HG03097 (cell line): ENCODE measurements around the gene KYAT1.
"Not testable (repeated sequence)": the region's sequence is repeated elsewhere in the genome, so short reads cannot be mapped to it uniquely, and the experiment has no call there.

ENCODE experiments used
- ATAC-seq: cut with Tn5 transposase; IDR thresholded peaks from one replicate; pipeline ENCODE4 v1.9.1; 2021; ENCODE audit not compliant: unreplicated experiment, low FRiP score

KYAT1 gene

DNA sequence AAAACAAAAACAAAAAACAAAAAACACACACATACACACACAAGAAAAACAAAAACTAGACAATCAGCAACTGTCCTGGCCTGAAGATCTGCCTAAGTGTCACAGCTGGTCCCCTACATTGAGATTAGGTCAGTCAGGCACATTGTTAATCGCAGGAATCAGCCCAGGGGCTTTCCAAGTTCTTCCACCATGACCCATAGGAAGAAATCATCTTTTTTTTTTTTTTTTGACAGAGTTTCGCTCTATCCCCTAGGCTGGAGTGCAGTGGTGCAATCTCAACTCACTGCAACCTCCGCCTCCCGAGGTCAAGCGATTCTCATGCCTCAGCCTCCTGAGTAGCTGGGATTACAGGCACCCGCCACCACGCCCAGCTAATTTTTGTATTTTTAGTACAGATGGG lies 38.6 kb downstream of the KYAT1 start:
- ATAC-seq: not testable (repeated sequence)

DNA sequence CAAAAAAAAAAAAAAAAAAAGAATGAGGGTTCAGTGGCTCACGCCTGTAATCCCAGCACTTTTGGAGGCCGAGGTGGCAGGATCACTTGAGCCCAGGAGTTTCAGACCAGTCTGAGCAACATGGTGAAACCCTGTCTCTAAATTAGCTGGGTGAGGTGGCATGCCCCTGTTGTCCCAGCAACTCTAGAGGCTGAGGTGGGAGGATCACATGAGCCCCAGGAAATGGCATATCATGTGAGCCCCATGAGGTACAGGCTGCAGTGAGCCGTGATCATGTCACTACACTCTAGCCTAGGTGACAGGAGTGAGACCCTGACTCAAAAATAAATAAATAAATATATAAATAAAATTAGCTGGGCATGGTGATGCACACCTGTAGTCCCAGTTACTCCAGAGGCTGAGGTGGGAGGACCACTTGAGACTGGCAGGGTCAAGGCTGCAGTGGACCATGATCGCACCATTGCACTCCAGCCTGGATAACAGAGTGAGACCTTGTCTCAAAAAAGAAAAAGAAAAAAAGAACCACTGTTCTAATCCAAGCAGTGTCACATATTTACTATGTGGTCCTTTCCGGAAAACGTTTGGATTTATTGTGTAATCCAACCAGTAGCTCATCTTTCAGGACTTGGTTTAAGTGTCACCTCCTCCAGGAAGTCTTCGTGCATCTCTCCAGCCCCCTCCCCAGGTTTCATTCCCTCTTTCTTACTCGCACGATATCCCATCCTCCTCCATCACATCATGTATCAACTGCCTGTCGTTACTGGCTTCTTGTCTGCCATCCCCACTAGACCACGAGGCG lies 39.9 kb downstream of the KYAT1 start:
- no peak for ATAC-seq

DNA sequence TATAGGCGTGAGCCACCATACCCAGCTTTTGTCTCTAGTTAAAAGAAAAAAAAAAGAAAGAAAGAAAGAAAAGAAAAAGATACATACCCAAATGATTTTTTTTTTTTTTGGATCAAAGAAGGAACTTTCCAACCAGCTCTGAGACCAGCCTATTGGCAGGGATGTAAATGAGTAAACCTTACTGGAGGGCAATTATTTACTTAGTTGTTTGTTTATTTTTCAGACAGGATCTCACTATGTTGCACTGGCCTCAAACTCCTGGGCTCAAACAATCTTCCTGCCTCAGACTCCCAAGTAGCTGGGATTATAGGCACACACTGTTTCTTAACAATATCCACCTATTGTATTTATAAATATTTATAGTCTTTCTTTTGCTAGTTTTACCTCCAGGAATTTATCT lies 41.2 kb downstream of the KYAT1 start:
- ATAC-seq: no peak

DNA sequence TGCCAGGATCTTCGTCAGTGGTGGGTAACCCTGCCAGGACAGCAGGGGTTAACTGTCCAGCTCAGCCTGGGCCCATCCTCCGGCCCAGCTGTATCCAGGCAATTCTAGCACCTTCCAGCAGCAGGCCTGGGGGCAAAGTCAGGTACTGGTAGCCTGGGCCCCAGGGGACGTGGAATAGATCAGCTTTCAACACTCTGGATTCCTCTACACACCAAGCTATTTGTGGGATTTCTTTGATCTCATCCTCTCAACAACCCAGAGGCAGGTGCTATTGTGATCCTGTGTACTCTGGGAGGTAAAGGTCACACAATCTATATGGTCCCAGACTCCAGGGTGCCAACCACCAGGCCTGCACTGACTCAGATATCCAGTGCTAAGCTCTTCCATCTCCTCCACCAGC lies 43.4 kb downstream of the KYAT1 start:
- ATAC-seq: no peak

DNA sequence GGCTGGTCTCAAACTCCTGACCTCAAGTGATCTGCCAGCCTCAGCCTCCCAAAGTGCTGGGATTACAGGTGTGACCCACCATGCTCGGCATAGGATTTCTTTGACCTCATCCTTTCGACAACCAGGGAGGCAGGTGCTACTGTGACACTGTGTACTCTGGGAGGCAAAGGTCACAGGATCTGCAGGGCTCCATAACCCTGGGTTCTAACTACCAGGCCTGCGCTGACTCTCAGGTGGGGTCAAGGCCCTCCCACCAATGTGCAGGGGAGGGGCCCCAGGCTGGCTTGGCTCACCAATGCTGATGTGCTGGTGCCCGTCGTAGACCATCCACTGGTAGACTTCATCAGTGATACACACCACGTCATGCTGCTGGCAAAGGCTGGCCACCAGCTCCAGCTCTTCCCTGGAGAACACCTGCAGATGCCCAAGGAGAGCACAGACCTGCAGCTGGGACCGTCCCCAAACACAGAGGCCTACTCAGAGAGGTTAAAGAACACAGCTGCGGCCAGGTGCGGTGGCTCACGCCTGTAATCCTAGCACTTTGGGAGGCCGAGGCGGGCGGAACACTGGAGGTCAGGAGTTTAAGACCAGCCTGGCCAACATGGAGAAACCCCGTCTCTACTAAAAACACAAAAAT lies 45.1 kb downstream of the KYAT1 start:
- no peak for ATAC-seq

DNA sequence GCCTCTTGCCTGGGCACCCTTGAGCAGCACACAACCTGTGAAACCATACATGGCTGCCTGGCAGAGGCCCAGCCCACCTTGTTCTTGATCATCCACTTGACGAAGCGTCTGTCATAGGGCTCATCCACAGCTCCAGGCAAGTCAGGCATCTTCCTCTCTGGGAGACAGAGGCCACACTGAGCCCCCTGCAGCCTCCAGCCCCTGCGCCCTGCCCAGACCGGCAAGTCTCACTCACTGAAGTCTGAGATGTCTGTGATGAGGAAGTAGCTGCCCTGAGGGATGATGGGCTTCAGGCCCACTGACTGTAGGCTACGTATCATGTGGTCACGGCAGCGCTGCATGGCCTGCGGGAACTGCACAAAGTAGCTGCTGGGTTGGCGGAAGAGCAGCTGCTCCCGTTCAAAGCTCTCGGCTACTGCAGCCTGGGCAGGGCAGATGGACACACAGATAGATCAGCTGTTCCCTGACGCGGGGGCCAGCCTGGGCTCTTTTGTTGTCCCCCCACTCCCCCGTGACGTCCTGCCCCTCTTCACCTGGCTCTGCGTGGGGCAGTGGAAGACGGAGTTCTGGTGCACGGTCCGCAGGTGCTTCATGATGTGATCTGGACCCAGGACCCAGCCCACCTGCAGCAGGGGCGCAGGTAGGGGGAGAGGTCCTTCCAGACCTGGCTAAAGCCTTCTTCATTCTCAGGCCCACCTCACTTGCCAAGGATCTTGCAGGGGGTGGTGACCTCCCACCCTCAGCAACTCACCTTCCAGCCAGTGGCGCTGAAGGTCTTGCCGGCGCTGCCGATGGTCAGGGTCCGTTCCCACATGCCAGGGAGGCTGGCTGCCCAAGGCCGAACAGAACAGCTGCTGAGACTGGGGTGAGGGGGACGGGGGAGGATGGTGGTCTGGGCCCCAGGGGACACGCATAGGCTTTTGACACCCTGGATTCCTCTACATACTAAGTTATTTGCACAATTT lies 46.2 kb downstream of the KYAT1 start:
- ATAC-seq: no peak

DNA sequence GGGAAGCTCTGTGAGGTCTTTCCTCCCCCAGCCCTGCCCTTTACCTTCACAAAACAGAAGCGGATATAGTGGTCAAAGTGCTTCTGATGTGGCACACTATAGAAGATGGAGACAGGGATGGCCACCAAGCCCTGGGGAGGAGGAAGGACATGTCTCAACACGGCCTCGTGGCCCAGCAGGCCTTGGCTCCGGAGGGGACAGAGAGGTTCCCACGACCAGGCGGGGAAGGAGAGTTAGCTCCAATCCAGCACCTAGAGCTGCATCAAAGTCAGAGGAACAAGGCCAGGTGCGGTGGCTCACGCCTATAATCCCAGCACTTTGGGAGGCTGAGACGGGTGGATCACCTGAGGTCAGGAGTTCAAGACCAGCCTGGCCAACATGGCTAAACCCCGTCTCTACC lies 48.1 kb downstream of the KYAT1 start:
- no peak for ATAC-seq

DNA sequence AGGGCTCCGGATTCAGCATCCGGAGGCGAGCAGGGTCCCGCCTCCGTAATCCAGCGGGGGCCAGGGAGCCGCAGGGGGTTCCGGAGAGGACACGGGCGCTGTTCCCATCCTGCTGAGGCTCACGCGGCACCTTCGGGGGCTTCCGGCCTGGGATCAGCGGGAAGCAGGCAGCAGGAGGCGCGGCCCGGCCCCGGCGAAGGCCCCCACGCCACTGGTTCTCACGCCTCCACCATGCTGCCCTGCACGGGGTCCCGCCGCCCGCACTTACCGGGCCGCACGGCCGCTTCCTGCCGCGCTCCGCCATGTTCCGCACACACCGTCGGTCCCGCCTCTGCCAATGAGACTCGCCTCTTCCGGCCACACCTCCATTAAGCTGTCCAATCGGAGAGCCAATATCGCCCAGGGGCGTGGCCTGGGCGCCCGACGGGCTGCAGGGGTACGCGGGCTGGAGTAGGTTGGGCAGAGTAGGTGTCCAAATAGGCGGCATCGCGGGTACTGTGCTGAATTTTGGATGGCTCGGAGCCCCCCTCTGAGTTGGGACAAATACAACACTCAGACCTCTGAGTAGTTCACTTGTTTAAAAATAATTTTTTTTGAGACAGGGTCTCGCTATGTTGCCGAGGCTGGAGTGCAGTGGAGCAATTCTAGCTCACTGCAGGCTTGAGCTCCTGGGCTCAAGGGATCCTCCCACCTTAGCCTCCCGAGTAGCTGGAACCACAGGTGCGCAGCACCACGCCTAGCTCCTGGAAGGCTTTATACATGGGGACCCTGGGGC lies 52.1 kb downstream of the KYAT1 start, which contains the start of gene SPOUT1:
Gene SPOUT1, minus strand, starts transcription at position 318 of the 775 bp plus-strand sequence. Its CDS starts 14 bp downstream, at position 304.
- ATAC-seq: peak; percentile 87

DNA sequence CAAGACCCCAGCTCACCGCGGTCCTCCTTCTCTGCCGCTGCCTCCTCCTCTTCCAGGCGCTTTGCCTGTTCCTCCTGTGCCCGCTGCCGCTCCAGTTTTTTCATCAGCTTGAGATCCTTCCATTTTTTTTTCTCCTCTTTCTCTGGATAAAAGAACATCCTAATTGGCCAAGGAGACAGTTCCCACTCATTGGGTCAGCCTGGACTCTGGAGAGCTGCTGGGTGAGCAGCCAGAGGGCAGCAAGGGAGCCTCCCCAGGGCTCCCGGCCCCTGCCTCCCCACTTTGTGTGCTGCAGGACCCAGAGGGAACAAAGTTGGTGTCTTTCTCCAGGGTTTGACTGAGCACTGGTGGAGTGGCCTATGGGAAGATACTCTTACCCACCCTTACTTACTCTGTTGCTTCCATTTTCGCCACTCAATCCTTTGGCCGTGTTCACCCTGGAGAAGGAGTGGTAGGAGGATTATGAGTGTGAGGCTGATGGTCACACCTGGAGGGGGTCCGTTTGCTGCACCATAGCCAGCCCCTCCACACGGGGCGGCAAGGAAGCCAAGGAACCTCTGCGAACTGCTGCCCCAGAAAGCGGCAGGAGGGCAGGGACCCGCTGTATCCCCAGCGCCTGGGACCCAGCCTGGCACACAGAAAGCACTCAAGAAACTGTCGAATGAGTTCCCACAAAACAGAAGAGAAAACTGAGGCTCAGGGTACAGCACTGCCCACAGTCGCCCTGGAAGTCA lies 52.9 kb downstream of the KYAT1 start:
- no peak for ATAC-seq

DNA sequence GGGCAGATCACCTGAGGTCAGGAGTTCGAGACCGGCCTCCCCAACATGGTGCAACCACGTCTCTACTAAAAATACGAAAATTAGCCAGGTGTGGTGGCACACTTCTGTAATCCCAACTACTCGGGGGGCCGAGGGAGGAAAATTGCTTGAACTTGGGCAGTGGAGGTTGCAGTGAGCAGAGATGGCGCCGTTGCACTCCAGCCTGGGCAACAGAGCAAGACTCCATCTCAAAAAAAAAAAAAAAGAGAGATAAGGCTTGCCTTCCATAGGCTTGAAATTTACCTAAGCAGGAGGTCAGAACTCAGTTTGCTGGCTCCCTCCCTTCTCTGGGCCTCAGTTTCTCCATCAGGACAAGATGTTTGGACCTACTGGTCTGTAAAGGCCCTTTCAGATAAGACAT lies 53.5 kb downstream of the KYAT1 start:
- ATAC-seq: no peak

DNA sequence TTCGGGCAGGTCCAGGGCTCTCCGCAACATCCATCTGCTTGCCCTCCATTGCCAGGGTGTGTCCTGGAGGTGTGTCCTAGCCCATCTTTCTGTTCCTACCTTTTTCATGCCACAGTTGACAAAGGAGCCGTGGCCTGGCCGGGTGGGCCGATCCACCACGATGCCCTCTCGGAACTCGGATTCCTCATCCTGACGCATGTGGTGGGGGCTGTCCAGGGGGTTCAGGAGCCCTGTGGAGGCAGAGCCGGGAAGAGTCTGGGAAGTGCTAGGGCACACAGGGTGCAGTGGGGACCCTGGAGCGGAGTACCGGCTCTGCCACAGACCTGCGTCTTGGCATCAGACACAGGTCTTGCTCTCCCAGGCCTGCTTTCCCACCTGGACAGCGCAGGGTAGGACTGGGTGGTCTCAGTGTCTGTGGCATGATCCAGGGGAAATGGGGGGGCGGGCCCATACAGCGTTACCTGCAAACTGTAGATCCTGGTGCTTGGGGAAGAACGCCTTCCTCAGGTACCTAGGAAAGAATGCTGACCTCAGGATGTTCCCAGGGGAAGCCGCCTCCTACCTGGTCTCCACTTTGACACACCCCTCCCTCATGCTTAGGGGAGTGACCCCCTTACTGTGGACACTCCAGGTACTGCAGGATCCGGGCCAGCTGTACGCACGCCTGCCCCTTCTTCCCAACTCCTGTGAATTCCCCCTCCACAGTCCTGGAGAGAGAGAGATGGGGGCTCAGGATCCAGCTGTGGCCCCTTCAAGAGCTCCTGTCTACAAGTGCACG lies 55.6 kb downstream of the KYAT1 start:
- ATAC-seq: no peak

DNA sequence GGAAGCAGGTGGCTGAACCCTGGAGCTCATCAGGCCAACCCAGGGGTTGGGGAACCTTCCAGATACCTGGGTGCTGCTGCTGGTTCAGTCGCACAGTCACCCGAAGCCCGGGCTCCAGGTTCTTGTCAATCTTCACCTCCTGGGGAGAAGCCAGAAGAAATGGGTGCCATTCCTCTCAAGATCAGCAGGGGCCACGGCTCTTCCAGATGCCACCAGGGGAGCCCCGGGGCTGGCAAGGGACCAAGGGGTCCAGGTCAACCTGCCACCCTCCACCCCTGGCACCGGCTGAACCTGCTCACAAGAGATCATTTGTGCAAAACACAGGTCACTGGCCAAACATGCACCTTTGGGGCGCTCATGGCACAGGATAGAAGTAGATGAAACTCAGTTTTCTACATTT lies 56.8 kb downstream of the KYAT1 start:
- no peak for ATAC-seq

DNA sequence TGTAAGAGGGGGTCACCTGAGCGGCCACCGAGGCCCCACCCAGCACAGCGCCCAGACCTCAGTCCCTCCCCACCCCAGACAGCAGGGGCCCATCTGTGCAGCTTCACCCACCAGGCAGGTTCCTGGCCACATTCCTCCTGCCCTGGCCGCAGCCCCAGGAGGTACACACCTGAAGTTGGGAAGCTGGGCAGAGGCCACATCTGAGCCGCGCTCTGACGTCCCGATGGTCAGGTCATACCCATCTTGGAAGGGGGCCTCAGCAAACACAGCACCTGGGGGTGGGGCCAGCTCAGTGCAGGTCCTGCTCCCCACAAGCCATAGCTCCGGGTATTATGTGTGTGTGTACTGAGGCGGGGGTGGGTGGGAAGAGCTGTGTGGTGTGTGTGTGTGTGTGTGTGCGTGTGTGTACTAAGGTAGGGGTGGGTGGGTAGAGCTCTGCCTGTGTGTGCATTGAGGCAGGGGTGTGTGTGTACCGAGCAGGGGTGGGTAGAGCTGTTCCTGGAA lies 57.8 kb downstream of the KYAT1 start:
- no peak for ATAC-seq

DNA sequence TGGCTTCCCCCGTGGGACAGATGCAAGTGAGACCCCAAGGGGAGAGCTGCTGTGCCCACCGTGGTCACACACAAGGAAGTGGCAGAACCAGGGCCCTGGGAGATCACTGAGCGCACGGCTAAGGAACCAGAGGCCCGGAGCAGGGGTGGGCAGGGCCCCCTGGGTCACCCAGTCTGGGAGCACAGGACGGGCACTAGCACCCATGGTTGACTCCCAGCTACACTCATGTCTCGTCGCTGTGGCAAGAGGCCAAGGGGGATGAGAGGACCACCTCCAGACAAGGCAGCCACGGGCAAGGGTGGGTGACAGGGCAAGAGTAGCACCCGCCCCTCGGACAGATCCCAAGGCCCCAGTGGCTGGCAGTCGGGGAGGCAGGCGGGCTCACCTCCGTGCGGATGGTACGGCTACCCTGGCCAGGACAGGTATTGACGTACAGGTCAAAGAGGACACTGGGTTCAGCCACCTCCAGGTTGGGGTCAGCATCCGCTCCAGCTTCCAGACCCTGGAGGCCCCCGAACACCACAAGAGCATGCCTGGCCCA lies 58.3 kb downstream of the KYAT1 start:
- ATAC-seq: no peak

DNA sequence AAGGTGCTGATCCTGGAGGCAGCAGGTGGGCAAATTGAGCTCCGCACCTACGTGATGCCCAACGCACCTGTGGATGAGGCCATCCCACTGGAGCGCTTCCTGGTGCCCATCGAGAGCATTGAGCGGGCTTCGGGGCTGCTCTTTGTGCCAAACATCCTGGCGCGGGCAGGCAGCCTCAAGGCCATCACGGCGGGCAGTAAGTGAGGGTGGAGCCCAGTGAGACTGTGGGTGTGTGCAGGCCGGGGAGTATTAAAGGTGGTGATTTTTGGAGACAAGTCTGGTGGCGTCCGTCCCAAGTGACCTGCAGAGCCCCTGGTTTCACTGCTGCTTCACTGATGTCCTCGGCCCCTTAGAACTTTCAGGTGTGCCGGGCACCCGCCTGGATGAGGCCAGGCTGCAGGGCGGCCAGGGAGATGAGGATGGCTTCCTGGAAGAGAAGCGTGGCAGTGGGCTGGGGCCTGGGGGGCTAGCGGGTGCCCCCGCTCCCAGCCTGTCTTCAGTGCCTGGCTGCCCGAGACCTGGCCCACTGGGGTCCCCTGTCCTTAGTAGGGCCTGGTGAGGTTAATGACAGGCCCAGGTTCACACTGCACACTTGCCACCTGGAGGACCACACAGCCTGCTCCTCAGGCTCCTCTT lies 59.2 kb downstream of the KYAT1 start:
- no peak for ATAC-seq

DNA sequence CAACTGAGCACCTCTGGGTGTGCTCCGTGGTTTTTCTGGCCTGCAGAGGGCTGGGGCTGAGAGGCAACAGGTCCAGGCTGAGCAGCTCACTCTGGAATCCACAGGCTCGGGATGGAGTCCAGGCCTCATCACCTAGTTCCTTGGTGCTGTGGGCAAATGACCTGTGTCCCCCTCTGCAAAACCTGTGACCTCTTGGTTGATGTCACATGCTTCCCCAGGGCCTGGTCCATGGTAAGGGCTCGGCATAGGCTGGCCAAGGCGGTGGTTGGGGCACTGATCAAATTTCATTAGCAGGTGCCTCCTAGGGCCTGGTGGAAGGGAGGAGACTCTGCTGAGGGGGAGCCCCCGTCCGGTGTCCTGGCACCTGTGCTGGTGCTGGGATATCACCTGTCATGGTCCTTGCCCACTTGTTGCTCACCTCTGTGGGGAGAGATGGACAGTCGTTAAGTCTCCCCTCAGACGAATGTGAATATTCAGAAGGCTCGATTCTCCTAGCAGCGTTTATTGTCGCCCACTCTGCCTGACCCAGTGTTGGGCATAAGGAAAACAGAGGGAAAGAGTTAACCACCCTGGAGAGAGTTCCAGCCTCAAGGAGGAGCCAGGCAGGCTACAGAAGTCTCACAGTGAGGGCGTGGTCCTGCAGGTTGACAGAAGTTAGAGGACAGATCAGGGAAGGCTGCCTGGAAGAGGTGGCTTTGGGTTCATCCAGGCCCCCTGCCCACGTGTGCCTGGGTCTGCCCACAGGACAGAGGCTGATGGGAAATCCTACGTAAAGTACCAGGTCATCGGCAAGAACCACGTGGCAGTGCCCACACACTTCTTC lies 60.0 kb downstream of the KYAT1 start:
- no peak for ATAC-seq
